DND-41 (cell line): ENCODE data around the gene ARL6IP6.

Experiments used
- ATAC-seq: fragments of 200-7000 bp; cut with Tn5 transposase; 3 replicates; pipeline ENCODE4 v1.9.1; 2021; ENCODE audit warnings: low read depth; ENCODE audit not compliant: insufficient read depth
- DNase-seq: peaks from one replicate; pipeline ENCODE4 v3.0.0-alpha.2; 2020
- H2AFZ ChIP-seq: 2 replicates; pipeline ENCODE4 v1.6.0; 2012; ENCODE audit warnings: low read depth, low read length
- H3K27ac ChIP-seq: 2 replicates; pipeline ENCODE4 v1.5.1; 2012; ENCODE audit warnings: low read length, inconsistent platforms
- H3K27me3 ChIP-seq: fragments of 200-600 bp; sonication (generic); 2 replicates; pipeline ENCODE4 v1.6.0; 2012; ENCODE audit warnings: low read length, mild to moderate bottlenecking, inconsistent platforms; ENCODE audit not compliant: insufficient read depth, poor library complexity
- H3K36me3 ChIP-seq: 2 replicates; pipeline ENCODE4 v1.5.1; 2012; ENCODE audit warnings: low read length, inconsistent platforms; ENCODE audit not compliant: insufficient read depth
- H3K4me1 ChIP-seq: 2 replicates; pipeline ENCODE4 v1.5.1; 2012; ENCODE audit warnings: mild to moderate bottlenecking, low read length; ENCODE audit not compliant: insufficient read depth
- H3K4me2 ChIP-seq: 2 replicates; pipeline ENCODE4 v1.6.0; 2012; ENCODE audit warnings: mild to moderate bottlenecking, moderate library complexity, low read length, inconsistent platforms; ENCODE audit not compliant: insufficient read depth
- H3K4me3 ChIP-seq, 2 experiments: fragments of 200-600 bp in 1 of 2; shearing (Covaris generic) in 1 of 2; 2 replicates each; pipeline ENCODE4 v1.5.1; 2012 to 2016; ENCODE audit warnings: inconsistent platforms in 2 of 2, low read length in 2 of 2, mild to moderate bottlenecking in 2 of 2, low read depth in 1 of 2, moderate library complexity in 1 of 2
- H3K79me2 ChIP-seq: 2 replicates; pipeline ENCODE4 v1.6.0; 2012; ENCODE audit warnings: low read length, inconsistent platforms; ENCODE audit not compliant: insufficient read depth
- H3K9ac ChIP-seq: 2 replicates; pipeline ENCODE4 v1.6.0; 2012; ENCODE audit warnings: low read depth, mild to moderate bottlenecking, inconsistent platforms, low read length, moderate library complexity
- H3K9me3 ChIP-seq: 2 replicates; pipeline ENCODE4 v1.5.1; 2012; ENCODE audit warnings: low read length, moderate library complexity, mild to moderate bottlenecking, inconsistent platforms; ENCODE audit not compliant: insufficient read depth, severe bottlenecking
- H4K20me1 ChIP-seq: 2 replicates; pipeline ENCODE4 v1.6.0; 2012; ENCODE audit warnings: low read length; ENCODE audit not compliant: insufficient read depth
- CTCF ChIP-seq: IDR thresholded peaks from 2 replicates; pipeline ENCODE4 v1.5.1; 2012; ENCODE audit warnings: borderline replicate concordance, low read length, moderate library complexity, mild to moderate bottlenecking; ENCODE audit not compliant: poor library complexity, severe bottlenecking; ENCODE audit errors: extremely low read depth
- EZH2 ChIP-seq: IDR thresholded peaks from 3 replicates; pipeline ENCODE4 v1.6.1; 2012; ENCODE audit warnings: borderline replicate concordance, low read depth, mild to moderate bottlenecking, moderate library complexity, low read length, inconsistent platforms; ENCODE audit not compliant: severe bottlenecking

The ARL6IP6 gene

GRCh38 chr2:152678808-152679207 is 39.6 kb upstream of the ARL6IP6 start:
- H3K4me1 ChIP-seq: no peaks in the 10 kb centered on the region
- no peak overlapping the region for H3K4me3 ChIP-seq
- TF ChIP-seq CTCF: no peak
- TF ChIP-seq EZH2: no peak
- H3K36me3 ChIP-seq: peaks cover 81% of the 10 kb centered on the region
- no peaks in the 10 kb centered on the region for H3K27me3 ChIP-seq
- peaks cover 12% of the 10 kb centered on the region for H3K79me2 ChIP-seq
- H3K4me2 ChIP-seq: no peak overlapping the region
- H3K9me3 ChIP-seq: no peaks in the 10 kb centered on the region
- H4K20me1 ChIP-seq: no peaks in the 10 kb centered on the region; the same call in 1 of the 2 replicates
- no peak overlapping the region for H3K27ac ChIP-seq
- H2AFZ ChIP-seq: no peak overlapping the region
- no peak for DNase-seq
- ATAC-seq: no peak
- H3K9ac ChIP-seq: no peak overlapping the region

- no peak overlapping the region for H3K4me3 ChIP-seq
- peaks cover 50% of the 10 kb centered on the region for H3K79me2 ChIP-seq
- H3K36me3 ChIP-seq: peaks cover 54% of the 10 kb centered on the region
- DNase-seq (no peak), ATAC-seq (peak; percentile 33; the same call in 1 of the 3 replicates)
- H3K4me1 ChIP-seq: no peaks in the 10 kb centered on the region
- no peaks in the 10 kb centered on the region for H3K9me3 ChIP-seq
- H2AFZ ChIP-seq: no peak overlapping the region
- H3K4me2 ChIP-seq: no peak overlapping the region
- H4K20me1 ChIP-seq: peaks cover 8% of the 10 kb centered on the region; the same call in 1 of the 2 replicates
- H3K27ac ChIP-seq: no peak overlapping the region
- no peaks in the 10 kb centered on the region for H3K27me3 ChIP-seq
- TF ChIP-seq CTCF (no peak), EZH2 (no peak)
- no peak overlapping the region for H3K9ac ChIP-seq
These were observed 35.8 kb upstream of the ARL6IP6 start for GRCh38 chr2:152682663-152683062.

- no peak overlapping the region for H3K27ac ChIP-seq
- H3K9me3 ChIP-seq: no peaks in the 10 kb centered on the region
- no peaks in the 10 kb centered on the region for H3K4me1 ChIP-seq
- TF ChIP-seq CTCF (no peak), EZH2 (no peak)
- no peak for DNase-seq
- peaks cover 55% of the 10 kb centered on the region for H3K36me3 ChIP-seq
- peaks cover 8% of the 10 kb centered on the region; the same call in 1 of the 2 replicates for H4K20me1 ChIP-seq
- no peak for ATAC-seq
- no peak overlapping the region for H2AFZ ChIP-seq
- H3K4me3 ChIP-seq: no peak overlapping the region
- no peak overlapping the region for H3K4me2 ChIP-seq
- peaks cover 57% of the 10 kb centered on the region for H3K79me2 ChIP-seq
- no peaks in the 10 kb centered on the region for H3K27me3 ChIP-seq
- H3K9ac ChIP-seq: no peak overlapping the region
These were observed 35.0 kb upstream of the ARL6IP6 start for GRCh38 chr2:152683400-152683799.

GRCh38 chr2:152686321-152686720 is 32.1 kb upstream of the ARL6IP6 start:
- H3K27ac ChIP-seq: no peak overlapping the region
- no peak overlapping the region for H2AFZ ChIP-seq
- DNase-seq: no peak
- no peaks in the 10 kb centered on the region for H3K4me1 ChIP-seq
- no peak overlapping the region for H3K9ac ChIP-seq
- H3K79me2 ChIP-seq: peaks cover 68% of the 10 kb centered on the region
- peaks cover 51% of the 10 kb centered on the region for H3K36me3 ChIP-seq
- no peak for ATAC-seq
- TF ChIP-seq CTCF (no peak), EZH2 (no peak)
- no peak overlapping the region for H3K4me3 ChIP-seq
- H3K4me2 ChIP-seq: no peak overlapping the region
- no peaks in the 10 kb centered on the region for H3K27me3 ChIP-seq
- H3K9me3 ChIP-seq: no peaks in the 10 kb centered on the region
- H4K20me1 ChIP-seq: peaks cover 8% of the 10 kb centered on the region; the same call in 1 of the 2 replicates
